Sciatic nerve (tissue), 2 donors: ENCODE results near the gene TNFAIP8. TPM values are rescaled to one million over a fixed set of nuclear protein-coding genes. Genes with fewer than 3 reads are reported as not detected.

Experiments used
- ATAC-seq: fragments of 200-7000 bp; cut with Tn5 transposase; one replicate; pipeline ENCODE4 v1.9.1; 2020; ENCODE audit warnings: mild to moderate bottlenecking, moderate library complexity
- DNase-seq: peaks from one replicate; pipeline ENCODE4 v3.0.0-alpha.2; 2020; ENCODE audit warnings: low spot score
- intact Hi-C: fragments of 100-400 bp; cut with DNase I; formaldehyde crosslinking; loops from one replicate; pipeline ENCODE4 v1.14.2; 2022
- total RNA-seq: library from RNA; stranded (reverse); fragmentation: NEBNext Ultra II Directional; extraction: Animal tissue kit (Norgen Biotek cat#: 25700); gene quantifications from one replicate; pipeline ENCODE4 v1.2.1, GENCODE V29; 2021
- donor health status: DM: no; HTN: no; CAD: no.
- donor health status: DM: no; HTN: no; CAD: no.

Gene TNFAIP8
- total RNA-seq, result 14.6 TPM

- DNase-seq (peak; percentile 77), ATAC-seq (peak; percentile 81)
- intact Hi-C loops, result no loop called here
Observed at GRCh38 chr5:119355685-119356611, at the start of gene TNFAIP8. TSS of gene TNFAIP8 (plus strand) at chr5:119356019. CDS start at chr5:119356091, 72 bp downstream.

DNA sequence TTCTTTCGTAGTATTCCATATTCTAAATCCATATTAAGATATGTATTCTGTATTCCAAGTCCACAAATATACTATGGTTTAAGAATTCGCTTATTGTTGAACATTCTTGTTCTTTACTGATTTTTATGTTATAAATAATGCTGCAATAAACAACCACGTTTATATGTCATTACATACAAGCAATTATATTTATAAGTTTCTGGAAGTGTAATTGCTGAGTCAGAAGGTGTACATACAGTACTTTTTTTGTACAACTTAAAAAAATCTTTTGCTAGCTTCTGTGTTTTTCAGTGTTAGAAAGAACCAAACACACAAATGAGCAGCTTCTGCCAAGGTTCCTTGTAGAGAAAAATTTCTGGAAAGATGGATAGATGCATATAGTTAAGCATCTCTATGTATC lies 48.6 kb upstream of the TNFAIP8 start:
- DNase-seq (no peak), ATAC-seq (no peak)
- intact Hi-C loops, result no loop called here

- no peak for ATAC-seq
Observed at GRCh38 chr5:119309326-119309725, 46.5 kb upstream of the TNFAIP8 start.

GRCh38 chr5:119311688-119312087 lies 44.1 kb upstream of the TNFAIP8 start:
- intact Hi-C loops, result no loop called here
- DNase-seq (no peak), ATAC-seq (no peak)

More at GRCh38 chr5:119309326-119309725, 46.5 kb upstream of the TNFAIP8 start:
- no peak for DNase-seq
- intact Hi-C loops, result no loop called here

- intact Hi-C loops, result no loop called here
- DNase-seq (no peak), ATAC-seq (no peak)
Observed at GRCh38 chr5:119312403-119312802, 43.4 kb upstream of the TNFAIP8 start.

DNA sequence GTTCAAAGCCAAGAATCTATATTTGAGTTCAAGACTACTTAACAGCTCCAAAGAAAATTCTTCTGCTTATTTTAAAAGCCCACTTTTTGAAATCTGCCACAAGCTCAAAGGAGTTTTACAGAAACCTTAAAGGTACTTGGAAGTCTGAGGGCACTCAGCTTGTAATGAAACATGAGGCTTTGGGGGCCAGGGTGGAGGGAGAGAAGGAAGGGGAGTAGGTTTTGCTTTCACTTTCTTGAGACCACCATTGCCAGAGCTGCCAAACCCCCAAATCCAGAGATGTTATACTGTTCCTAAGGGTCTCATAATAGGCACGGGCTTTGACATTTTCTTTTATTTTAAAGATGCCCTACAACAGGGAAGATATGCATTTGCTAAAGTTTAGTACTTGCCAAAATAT lies 42.6 kb upstream of the TNFAIP8 start:
- ATAC-seq, result no peak
- intact Hi-C loops, result no loop called here
- no peak for DNase-seq

- intact Hi-C loops, result no loop called here
- ATAC-seq (no peak), DNase-seq (no peak)
Observed at GRCh38 chr5:119313658-119314605, 41.9 kb upstream of the TNFAIP8 start.

DNA sequence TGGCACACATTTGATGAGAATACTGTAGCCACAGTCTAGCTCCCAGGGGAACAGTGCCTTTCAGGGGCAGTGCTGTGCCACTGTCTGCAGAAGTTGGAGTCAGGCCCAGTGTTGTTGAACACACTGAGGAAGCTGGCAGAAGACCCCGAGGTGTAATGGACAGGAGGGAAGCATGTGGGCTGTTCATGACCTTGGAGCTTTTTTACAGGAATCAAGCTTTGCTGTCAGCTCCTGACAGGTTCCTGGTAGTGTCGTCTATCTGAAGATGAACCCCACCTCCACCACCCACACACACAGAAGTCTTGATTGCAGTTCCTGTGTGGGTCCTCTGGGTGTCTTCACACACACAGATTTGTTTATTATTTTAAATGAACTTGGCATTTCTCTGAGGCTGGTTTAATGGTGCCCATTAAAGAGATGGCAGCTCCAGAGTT lies 40.3 kb upstream of the TNFAIP8 start:
- DNase-seq (no peak), ATAC-seq (peak; percentile 39)
- intact Hi-C loops, result no loop called here

- ATAC-seq (no peak), DNase-seq (no peak)
- intact Hi-C loops, result no loop called here
Observed at GRCh38 chr5:119316086-119316485, 39.7 kb upstream of the TNFAIP8 start.

DNA sequence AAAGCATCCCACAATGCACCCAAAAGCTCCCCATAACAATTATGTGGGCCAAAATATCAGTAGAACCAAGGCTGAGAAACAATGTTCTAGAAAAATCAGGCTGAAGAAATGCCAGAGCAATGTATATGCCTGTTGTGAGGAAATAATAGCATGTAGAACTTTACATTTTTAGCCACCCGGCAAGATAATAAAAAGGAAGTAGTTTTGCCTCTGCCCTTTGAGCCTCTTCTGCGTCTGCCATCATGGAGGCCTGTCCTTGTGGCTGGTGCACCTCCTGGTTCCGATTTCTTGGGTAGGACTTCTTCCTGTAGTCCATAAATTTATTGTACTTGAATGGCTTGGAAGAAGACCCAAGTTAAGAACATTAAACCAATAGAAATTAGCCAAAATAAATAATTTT lies 38.9 kb upstream of the TNFAIP8 start:
- DNase-seq, result no peak
- intact Hi-C loops, result no loop called here
- no peak for ATAC-seq

DNA sequence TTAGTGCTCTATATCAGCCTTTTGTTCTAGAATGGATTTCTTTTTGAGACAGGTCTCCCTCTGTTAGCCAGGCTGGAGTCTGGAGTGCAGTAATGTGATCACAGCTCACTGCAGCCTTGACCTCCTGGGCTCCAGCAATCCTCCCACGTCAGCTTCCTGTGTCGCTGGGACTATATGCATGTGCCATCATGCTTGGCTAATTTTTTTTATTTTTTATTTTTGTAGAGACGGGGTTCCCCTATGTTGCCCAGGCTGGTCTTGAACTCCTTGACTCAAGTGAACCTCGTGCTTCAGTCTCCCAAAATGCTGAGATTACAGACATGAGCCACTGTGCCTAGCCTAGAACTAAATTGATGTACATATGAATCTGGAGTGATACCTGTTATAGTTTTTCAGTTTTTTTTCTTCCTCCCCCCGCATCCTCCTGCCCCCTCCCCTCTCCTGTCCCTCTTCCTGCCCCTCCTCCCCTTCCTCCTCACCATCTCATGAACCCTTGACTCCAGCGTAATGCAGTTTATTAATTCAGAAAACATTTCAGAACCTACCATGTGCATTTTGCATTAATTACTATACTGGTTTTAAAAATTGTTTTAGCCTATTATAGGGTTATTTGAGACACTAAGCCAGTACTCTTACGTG lies 37.4 kb upstream of the TNFAIP8 start:
- ATAC-seq (no peak), DNase-seq (no peak)
- intact Hi-C loops, result no loop called here

- ATAC-seq (no peak), DNase-seq (no peak)
- intact Hi-C loops, result no loop called here
Observed at GRCh38 chr5:119319401-119319800, 36.4 kb upstream of the TNFAIP8 start.

DNA sequence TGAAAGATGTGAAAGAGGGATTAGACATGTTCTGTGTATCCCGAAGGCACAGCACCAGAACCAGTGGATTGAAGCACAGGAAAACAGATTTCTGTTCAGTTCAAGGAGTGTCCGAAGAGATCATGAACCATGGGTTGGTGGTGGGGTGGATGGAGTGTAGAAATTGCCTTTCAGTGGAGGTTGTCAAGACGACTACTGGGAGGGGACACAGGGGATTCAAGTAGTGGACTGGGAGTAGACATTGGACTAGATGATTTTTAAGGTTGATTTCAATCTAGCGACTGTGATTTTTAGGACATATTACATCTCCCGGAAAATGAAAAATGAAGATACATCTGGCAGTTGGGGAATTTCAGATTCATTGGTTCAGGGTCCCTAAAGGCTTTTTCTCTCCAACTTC lies 35.9 kb upstream of the TNFAIP8 start:
- DNase-seq, result no peak
- intact Hi-C loops, result no loop called here
- no peak for ATAC-seq

- DNase-seq (no peak), ATAC-seq (no peak)
- intact Hi-C loops, result no loop called here
Observed at GRCh38 chr5:119321569-119322311, 34.1 kb upstream of the TNFAIP8 start.

DNA sequence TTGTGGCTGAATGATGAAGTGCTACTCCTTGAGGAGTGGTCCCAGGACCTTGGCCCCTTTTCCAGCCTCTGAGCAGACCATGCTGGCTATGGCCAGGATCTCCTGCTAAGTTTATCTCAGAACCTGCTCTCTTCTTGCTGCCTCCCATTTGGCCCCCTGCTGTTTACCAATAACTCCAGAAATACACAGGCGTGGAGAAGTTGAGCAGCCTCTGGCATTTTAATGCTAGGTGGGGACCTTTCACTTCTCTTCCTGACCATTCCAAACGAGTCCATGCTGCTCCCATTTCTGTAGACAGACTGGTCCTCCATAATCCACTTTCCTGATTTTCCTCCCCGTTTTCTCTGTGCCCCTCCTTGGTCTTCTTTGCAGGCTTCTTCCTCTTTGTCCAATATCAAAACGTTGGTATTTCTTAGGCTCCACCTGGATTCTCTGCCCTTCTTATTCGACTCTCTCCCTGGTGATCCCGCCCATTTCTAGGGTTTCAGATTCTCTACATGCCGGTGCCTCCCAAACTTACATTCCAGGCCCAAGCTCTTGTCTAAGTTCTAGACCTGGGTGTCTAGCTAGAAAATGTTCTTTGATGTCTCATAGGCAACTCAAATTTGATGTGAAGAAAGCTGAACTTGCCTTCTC lies 33.4 kb upstream of the TNFAIP8 start:
- no peak for ATAC-seq

DNA sequence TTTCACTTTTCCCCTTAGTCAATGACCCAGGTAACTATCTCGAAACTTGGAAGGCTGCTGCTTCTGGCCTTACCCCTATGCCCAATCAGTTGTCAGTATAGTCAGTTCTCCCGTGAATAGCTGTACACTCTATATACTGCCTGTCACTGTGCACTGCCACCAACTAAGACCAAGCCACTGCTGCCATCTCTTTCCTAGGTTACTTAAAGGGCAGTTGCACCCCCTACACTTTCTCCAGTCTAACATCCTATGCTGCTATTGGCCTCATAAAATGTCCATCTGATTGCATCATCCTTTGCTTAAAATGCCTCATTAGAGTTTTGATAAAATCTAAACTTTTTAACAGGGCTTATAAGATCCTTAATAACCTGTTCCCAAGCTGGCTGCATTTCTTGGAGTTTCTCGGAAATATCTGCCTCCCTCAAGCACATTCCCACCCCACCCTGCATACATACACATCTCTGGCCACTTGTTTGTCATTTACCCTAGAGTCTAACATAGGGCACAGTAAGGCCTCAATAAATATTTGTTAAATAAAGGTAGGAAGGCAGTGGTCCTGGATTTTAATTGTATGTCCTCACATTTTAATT lies 32.8 kb upstream of the TNFAIP8 start:
- ATAC-seq (no peak), DNase-seq (no peak)
- intact Hi-C loops, result no loop called here

More for the DNA sequence above, 33.4 kb upstream of the TNFAIP8 start:
- no peak for DNase-seq
- intact Hi-C loops, result no loop called here

GRCh38 chr5:119323601-119324000 lies 32.2 kb upstream of the TNFAIP8 start:
- no peak for DNase-seq
- ATAC-seq, result peak; percentile 75
- intact Hi-C loops, result no loop called here

- intact Hi-C loops, result no loop called here
- DNase-seq, result no peak
- ATAC-seq, result no peak
Observed at GRCh38 chr5:119324842-119325241, 31.0 kb upstream of the TNFAIP8 start.
